Activated CD4-positive, alpha-beta T cell treated with anti-CD3 and anti-CD28 coated beads for 36 hours (primary cell): ENCODE measurements around the gene PPP1R11. TPM values are rescaled to one million over a fixed set of nuclear protein-coding genes. Genes with fewer than 3 reads are reported as not detected.
A peak's percentile ranks its signal among the peaks of the same experiment; 100 is the strongest.

Experiments used
- ATAC-seq: fragments of 200-7000 bp; cut with Tn5 transposase; one replicate; pipeline ENCODE4 v1.10.0; 2021; ENCODE audit warnings: mild to moderate bottlenecking, moderate library complexity
- CTCF ChIA-PET: fragments of 350-600 bp; sonication (Branson Sonifier 250); formaldehyde crosslinking; loops from one replicate; lab custom pipeline; 2021; ENCODE audit warnings: antibody characterized with exemption; lab: Charles Lee
- POLR2A ChIA-PET: fragments of 350-600 bp; sonication (Branson Sonifier 250); formaldehyde crosslinking; loops from one replicate; lab custom pipeline; 2021; ENCODE audit warnings: antibody characterized with exemption, inconsistent platforms; lab: Charles Lee
- DNase-seq: peaks from one replicate; pipeline ENCODE4 v3.0.0-alpha.2; 2020
- H3K27ac Mint-ChIP-seq: one replicate; pipeline ENCODE4 v1.8.0; 2021; ENCODE audit warnings: mixed read lengths
- H3K27me3 Mint-ChIP-seq: one replicate; pipeline ENCODE4 v1.8.0; 2021; ENCODE audit warnings: mixed read lengths
- H3K36me3 Mint-ChIP-seq: one replicate; pipeline ENCODE4 v1.8.0; 2021; ENCODE audit warnings: low read depth, mixed read lengths
- H3K4me1 Mint-ChIP-seq: one replicate; pipeline ENCODE4 v1.8.0; 2021; ENCODE audit warnings: mixed read lengths
- H3K4me3 Mint-ChIP-seq: one replicate; pipeline ENCODE4 v1.8.0; 2021; ENCODE audit warnings: mild to moderate bottlenecking, moderate library complexity, mixed read lengths
- H3K9me3 Mint-ChIP-seq: one replicate; pipeline ENCODE4 v1.8.0; 2021; ENCODE audit warnings: low read depth, mixed read lengths
- intact Hi-C, 2 experiments: fragments of 100-400 bp; cut with DNase I in 1 of 2; cut with micrococcal nuclease in 1 of 2; formaldehyde crosslinking; loops; one replicate each; pipeline versions ENCODE4 v1.14.2 to v1.15.1; 2022 to 2024; cut with DNase I, micrococcal nuclease
- total RNA-seq, 2 experiments: library from RNA; stranded (reverse); gene quantifications; one replicate each; pipeline ENCODE4 v1.2.3, GENCODE V29; 2021

The PPP1R11 gene
- total RNA-seq, 2 experiments from 2014 or later, result 47.8 to 59.9 TPM

DNA sequence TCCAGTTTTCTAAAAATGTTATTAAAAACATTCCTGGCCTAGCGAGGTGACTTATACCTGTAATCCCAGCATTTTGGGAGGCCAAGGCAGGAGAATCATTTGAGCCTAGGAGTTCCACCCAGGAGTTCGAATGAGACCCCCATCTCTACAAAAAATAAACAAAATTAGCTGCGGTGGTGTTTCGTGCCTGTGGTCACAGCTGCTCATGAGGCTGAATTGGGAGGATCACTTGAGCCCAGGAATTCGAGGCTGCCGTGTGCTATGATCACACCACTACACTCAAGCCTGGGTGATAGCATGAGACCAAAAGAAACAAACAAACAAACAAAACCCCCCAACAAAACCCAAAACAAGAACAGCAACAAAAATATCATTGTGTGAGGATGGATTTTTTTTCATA is 25.8 kb upstream of the PPP1R11 start:
- no peaks in the 10 kb centered on the region for H3K27me3 Mint-ChIP-seq
- H3K27ac Mint-ChIP-seq, result no peak overlapping the region
- DNase-seq, result no peak
- H3K9me3 Mint-ChIP-seq, result no peaks in the 10 kb centered on the region
- peaks cover 6% of the 10 kb centered on the region for H3K4me1 Mint-ChIP-seq
- H3K4me3 Mint-ChIP-seq, result no peak overlapping the region
- CTCF ChIA-PET, result interaction anchor here (0.8 to 1.1 kb wide), 2 partner anchors 88 to 673 kb away, joined by 3 read pairs; no protein-coding TSS in a partner anchor
- no peak for ATAC-seq
- peaks cover 6% of the 10 kb centered on the region for H3K36me3 Mint-ChIP-seq
- POLR2A ChIA-PET, result no interaction called here
- intact Hi-C loops, result no loop called here

DNA sequence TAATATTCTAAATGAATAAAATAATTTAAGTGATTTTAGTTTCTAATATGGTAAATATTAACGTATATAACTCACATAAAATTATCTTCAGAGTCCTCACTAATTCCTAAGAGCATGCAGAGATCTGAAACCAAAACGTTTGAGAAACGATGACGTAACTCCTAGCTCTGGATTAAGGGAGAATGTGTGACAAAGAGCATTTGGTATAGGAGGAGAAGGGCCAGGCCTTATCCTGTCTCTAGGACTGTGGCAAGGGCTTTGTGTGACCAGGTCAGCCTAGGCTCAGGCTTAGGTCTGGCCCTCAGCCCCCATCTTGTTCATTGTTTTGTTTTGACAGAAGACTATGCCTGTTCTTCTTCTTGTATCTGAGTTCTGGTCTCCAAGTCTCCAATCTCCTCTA is 25.2 kb upstream of the PPP1R11 start:
- Mint-ChIP-seq H3K4me3 (no peak overlapping the region), H3K4me1 (peaks cover 6% of the 10 kb centered on the region), H3K27me3 (no peaks in the 10 kb centered on the region), H3K27ac (no peak overlapping the region), H3K36me3 (peaks cover 6% of the 10 kb centered on the region), H3K9me3 (no peaks in the 10 kb centered on the region)
- ChIA-PET CTCF (interaction anchor here (0.9 kb wide), 1 partner anchor 11 kb away, joined by 3 read pairs; no protein-coding TSS in a partner anchor), POLR2A (no interaction called here)
- DNase-seq, result no peak
- intact Hi-C loops, result no loop called here
- no peak for ATAC-seq

DNA sequence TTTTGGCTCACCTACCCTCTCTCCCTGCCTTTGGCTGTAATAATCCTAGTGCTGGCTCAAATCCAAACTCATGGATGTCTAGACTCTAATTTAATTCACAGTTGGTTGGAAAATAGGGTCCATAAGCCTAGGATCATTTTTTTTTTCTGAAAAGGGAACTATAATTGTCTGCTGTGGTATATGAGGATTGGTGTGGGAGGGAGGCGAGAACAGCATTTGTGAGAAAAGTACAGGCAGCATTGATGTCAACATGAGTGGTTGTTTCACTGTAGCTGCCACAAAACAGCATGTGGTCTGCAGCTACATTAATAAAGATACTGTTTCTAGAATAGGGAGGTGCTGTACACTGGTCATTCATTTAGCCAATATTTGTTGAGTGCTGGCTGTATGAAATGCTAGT is 24.5 kb upstream of the PPP1R11 start:
- no peaks in the 10 kb centered on the region for H3K9me3 Mint-ChIP-seq
- no peak overlapping the region for H3K4me3 Mint-ChIP-seq
- ChIA-PET CTCF (interaction anchor here (0.9 kb wide), 1 partner anchor 10 kb away, joined by 3 read pairs; no protein-coding TSS in a partner anchor), POLR2A (no interaction called here)
- H3K27me3 Mint-ChIP-seq, result no peaks in the 10 kb centered on the region
- DNase-seq (no peak), ATAC-seq (no peak)
- intact Hi-C loops, result no loop called here
- no peak overlapping the region for H3K27ac Mint-ChIP-seq
- H3K4me1 Mint-ChIP-seq, result peaks cover 11% of the 10 kb centered on the region
- H3K36me3 Mint-ChIP-seq, result peaks cover 6% of the 10 kb centered on the region

DNA sequence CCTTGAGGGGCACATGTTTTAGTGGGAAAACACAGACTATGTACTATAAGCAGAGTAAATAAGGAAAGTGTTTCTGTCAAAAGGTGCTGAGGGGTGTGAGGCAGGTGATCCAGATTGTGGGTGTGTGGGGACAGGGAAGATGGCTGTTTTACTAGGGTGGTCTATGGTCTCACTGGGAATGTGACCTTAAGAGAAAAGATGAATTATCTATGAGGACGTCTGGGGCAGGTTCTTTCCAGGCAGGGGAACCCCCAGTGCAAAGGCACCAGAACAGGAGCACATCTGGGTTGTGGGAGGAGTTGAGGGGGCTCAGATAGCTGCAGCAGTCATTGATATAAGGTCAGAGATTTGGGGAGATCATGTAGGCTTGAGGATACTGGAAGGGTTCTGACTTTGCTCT is 24.1 kb upstream of the PPP1R11 start:
- POLR2A ChIA-PET, result no interaction called here
- intact Hi-C loops, result no loop called here
- H3K27ac Mint-ChIP-seq, result no peak overlapping the region

DNA sequence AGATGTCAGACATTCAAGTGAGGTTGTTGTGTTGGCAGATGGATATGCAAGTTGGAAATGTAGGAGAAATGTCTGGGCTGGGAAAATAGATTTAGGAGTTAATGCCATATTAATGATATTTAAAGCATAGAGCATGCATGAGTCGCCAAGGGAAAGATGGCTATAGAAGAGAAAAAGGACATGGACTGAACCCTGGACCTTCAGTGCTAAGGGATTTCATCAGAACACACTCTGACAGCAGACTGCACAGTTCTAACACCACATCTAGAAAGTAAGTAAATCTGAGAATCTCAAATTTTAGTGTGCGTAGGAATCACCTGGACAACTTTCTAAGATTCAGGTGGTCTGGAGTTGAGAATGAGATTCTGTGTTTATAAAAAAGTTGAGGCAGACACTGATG is 23.3 kb upstream of the PPP1R11 start:
- Mint-ChIP-seq H3K36me3 (peaks cover 6% of the 10 kb centered on the region), H3K27ac (no peak overlapping the region), H3K4me3 (no peak overlapping the region), H3K4me1 (peaks cover 12% of the 10 kb centered on the region), H3K9me3 (no peaks in the 10 kb centered on the region), H3K27me3 (no peaks in the 10 kb centered on the region)
- ChIA-PET CTCF (interaction anchor here (0.7 kb wide), 1 partner anchor 19 kb away, joined by 3 read pairs; no protein-coding TSS in a partner anchor), POLR2A (no interaction called here)
- intact Hi-C loops, result no loop called here
- no peak for DNase-seq
- no peak for ATAC-seq

More for the DNA sequence above, 24.1 kb upstream of the PPP1R11 start:
- Mint-ChIP-seq H3K4me1 (peaks cover 12% of the 10 kb centered on the region), H3K27me3 (no peaks in the 10 kb centered on the region), H3K9me3 (no peaks in the 10 kb centered on the region), H3K4me3 (no peak overlapping the region), H3K36me3 (peaks cover 6% of the 10 kb centered on the region)
- no peak for ATAC-seq
- CTCF ChIA-PET, result no interaction called here
- no peak for DNase-seq

DNA sequence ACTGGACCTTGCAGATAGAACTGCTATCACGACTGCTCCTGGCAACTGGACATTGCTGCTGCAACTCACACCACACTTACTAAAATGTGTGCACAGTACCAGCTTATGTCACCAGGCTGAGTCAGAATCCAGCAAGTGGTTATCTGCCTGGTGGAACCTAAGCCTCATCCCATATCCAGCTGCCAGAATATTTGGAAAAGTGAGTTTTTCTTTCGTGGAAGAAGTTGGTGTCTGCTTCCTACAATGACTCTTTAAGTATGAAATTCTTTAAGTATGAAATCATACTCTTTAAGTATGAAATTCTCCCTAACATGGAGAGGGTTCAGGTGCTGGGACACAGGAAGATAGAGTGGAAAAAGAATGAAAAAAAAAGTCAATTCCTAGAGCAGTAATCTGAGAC is 22.4 kb upstream of the PPP1R11 start:
- intact Hi-C loops, result no loop called here
- no peak overlapping the region for H3K27ac Mint-ChIP-seq
- POLR2A ChIA-PET, result no interaction called here

DNA sequence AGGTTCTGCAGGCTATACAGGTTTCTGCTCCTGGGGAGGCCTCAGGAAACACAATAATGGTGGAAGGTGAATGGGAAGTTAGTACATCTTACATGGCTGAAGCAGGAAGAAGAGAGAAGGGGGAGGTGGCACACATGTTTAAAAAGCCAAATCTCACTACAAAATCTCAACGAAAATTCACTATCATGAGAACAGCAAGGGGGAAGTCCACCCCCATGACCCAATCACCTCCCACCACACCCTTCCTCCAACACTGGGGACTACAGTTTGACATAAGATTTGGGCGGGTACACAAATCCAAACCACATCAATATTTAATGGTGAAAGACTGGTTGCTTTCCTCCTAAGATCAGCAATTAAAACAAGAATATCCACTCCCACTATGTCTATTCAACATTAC is 19.8 kb upstream of the PPP1R11 start:
- no peak overlapping the region for H3K27ac Mint-ChIP-seq
- no peaks in the 10 kb centered on the region for H3K27me3 Mint-ChIP-seq
- CTCF ChIA-PET, result interaction anchor here (0.7 to 1.2 kb wide), 2 partner anchors 9 to 309 kb away, joined by 3 read pairs; no protein-coding TSS in a partner anchor
- H3K4me3 Mint-ChIP-seq, result no peak overlapping the region
- H3K9me3 Mint-ChIP-seq, result no peaks in the 10 kb centered on the region
- ATAC-seq, result no peak
- intact Hi-C loops, result no loop called here
- POLR2A ChIA-PET, result no interaction called here
- peaks cover 7% of the 10 kb centered on the region for H3K36me3 Mint-ChIP-seq
- DNase-seq, result no peak
- peaks cover 12% of the 10 kb centered on the region for H3K4me1 Mint-ChIP-seq

More for the DNA sequence above, 22.4 kb upstream of the PPP1R11 start:
- no peak for DNase-seq
- Mint-ChIP-seq H3K27me3 (no peaks in the 10 kb centered on the region), H3K36me3 (peaks cover 6% of the 10 kb centered on the region), H3K9me3 (no peaks in the 10 kb centered on the region), H3K4me1 (peaks cover 12% of the 10 kb centered on the region), H3K4me3 (no peak overlapping the region)
- no peak for ATAC-seq
- CTCF ChIA-PET, result interaction anchor here (0.6 to 2.0 kb wide), 4 partner anchors 20 to 211 kb away, joined by 3 to 6 read pairs (median 4); no protein-coding TSS in a partner anchor

DNA sequence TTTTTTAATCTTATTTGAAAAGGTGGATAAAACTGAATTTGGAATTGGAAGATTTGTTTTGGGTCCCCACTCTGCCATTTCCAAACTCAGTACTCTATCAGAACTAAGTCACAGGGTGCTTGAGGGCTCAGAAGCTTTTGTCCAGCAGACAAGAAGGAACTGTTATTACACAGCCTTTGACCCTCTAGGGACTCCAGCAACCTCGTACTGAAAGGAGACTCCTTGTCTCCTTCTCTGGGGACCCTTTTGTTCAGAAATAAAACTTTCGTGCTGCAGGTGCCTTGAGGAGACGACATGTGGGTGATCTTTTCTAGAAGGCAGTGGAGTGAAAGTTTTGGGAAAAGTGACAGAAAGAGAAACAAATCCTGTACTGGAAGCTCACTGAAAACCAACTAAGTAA is 13.3 kb upstream of the PPP1R11 start:
- ChIA-PET CTCF (no interaction called here), POLR2A (no interaction called here)
- ATAC-seq, result no peak
- no peak for DNase-seq
- Mint-ChIP-seq H3K4me3 (no peak overlapping the region), H3K27ac (no peak overlapping the region), H3K4me1 (no peaks in the 10 kb centered on the region), H3K27me3 (no peaks in the 10 kb centered on the region), H3K36me3 (peaks cover 13% of the 10 kb centered on the region), H3K9me3 (no peaks in the 10 kb centered on the region)
- intact Hi-C loops, result no loop called here

DNA sequence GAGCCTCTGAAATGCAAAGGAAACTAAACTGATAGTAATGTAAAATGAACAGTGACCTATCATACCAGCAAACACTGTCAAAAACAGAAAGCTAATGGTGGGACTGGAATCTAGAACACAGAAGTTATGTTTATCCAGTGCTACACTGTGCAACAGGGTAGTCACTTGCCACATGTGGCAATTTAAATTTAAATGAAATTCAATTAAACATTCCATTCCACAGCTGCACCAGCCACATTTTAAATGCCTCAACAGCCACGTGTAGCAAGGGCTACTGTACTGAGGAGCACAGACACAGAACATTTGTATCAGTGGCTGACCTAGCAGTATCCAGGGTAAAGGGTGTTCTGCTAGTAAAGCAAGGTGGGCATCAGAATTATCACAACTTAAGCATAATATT is 11.5 kb upstream of the PPP1R11 start:
- ChIA-PET POLR2A (no interaction called here), CTCF (no interaction called here)
- peaks cover 11% of the 10 kb centered on the region for H3K4me1 Mint-ChIP-seq
- H3K4me3 Mint-ChIP-seq, result no peak overlapping the region
- H3K27ac Mint-ChIP-seq, result no peak overlapping the region
- intact Hi-C loops, result no loop called here
- DNase-seq (no peak), ATAC-seq (no peak)
- H3K36me3 Mint-ChIP-seq, result peaks cover 13% of the 10 kb centered on the region
- H3K9me3 Mint-ChIP-seq, result no peaks in the 10 kb centered on the region
- no peaks in the 10 kb centered on the region for H3K27me3 Mint-ChIP-seq

DNA sequence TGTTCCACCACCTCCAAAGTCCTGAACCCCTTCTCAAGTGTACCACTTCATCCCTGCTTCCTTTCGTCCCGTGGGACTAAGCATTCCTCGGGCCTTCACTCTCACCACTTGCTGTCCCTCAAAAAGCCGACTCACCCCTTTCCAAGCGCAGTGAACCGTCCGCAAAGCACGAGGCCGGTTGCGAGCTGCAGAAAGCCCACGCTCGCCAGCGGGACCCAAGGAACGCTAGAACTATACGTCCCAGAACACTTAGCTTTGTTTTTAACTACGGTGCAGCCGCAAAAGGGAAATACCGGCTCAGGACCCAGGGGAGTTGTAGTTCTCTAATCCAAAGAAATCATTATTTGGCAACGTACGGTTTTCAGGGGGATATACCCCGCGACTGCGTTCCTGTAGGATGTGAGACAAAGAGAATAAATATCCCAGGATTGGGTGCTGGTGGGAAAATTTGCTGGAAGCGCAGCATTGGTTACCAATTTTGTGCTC is 6.3 kb upstream of the PPP1R11 start:
- ChIA-PET POLR2A (interaction anchor here (1.0 to 2.9 kb wide), 3 partner anchors 10 to 265 kb away, joined by 3 to 7 read pairs (median 6); partner anchors contain the start of gene TRIM39), CTCF (interaction anchor here (0.7 to 3.9 kb wide), 7 partner anchors 21 to 212 kb away, joined by 3 to 21 read pairs (median 5); no protein-coding TSS in a partner anchor)
- Mint-ChIP-seq H3K27me3 (no peaks in the 10 kb centered on the region), H3K4me1 (peaks cover 37% of the 10 kb centered on the region), H3K27ac (peak overlapping the region; percentile 98), H3K36me3 (peaks cover 32% of the 10 kb centered on the region), H3K9me3 (peaks cover 3% of the 10 kb centered on the region), H3K4me3 (peak overlapping the region; percentile 94)
- peak; percentile 54 for DNase-seq
- ATAC-seq, result peak; percentile 19
- intact Hi-C loops, result loop anchor here (1.0 to 10.0 kb wide), 7 partner anchors 42 to 624 kb away; partner anchors contain the start of genes HLA-F (in 1 of the 2), PPP1R18 (in 1 of the 2), TRIM26 (in 1 of the 2) and TRIM39 (in 1 of the 2)

DNA sequence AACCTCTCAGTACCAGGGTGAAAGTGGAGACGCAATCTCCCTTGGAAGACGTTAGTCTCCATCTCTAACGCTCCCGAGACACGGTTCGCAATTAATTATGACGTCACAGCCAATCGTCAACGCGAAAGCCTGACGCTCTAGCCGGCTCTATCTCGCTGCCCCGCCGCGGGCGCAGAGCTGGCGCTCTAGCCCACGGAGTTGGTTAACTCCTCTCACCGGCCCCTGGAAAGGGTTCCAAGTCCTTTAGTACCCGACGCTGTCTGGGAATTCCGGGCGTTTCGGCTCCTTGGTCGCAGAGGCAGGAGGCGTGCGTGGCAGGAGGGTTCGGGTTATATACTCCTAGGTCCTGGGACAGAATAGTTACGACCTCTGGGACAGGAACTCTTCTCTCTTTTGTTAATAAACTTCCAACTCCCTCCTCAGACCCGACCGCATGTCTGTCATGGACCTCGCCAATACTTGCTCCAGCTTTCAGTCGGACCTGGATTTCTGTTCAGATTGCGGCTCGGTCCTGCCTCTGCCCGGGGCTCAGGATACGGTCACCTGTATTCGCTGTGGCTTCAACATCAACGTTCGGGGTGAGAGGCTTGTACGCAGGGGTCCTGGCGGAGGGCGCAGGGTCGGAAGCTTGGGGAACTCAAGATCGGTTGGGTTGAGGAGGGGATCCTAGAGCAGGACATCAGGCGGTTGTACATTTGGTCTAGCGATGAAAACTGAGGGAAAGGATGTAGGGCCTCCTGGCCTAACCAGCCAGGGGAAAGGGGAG is 5.7 kb upstream of the PPP1R11 start, which contains the start of gene POLR1H:
POLR1H (plus strand) TSS at position 174 of the 766 bp plus-strand sequence; CDS start at position 434, 260 bp downstream.
- Mint-ChIP-seq H3K36me3 (peaks cover 31% of the 10 kb centered on the region), H3K4me1 (peaks cover 43% of the 10 kb centered on the region), H3K9me3 (peaks cover 3% of the 10 kb centered on the region), H3K27ac (peak within 1 kb of the TSS; percentile 98), H3K4me3 (peak within 1 kb of the TSS; percentile 94), H3K27me3 (no peaks in the 10 kb centered on the region)
- intact Hi-C loops, result loop anchor here (1.0 to 10.0 kb wide), 6 partner anchors 41 to 624 kb away; partner anchors contain the start of genes HLA-F (in 1 of the 2), PPP1R18 (in 1 of the 2) and TRIM26 (in 1 of the 2)
- peak; percentile 88 for ATAC-seq
- peak; percentile 92 for DNase-seq
- POLR2A ChIA-PET, result interaction anchor here (0.7 to 2.9 kb wide), 4 partner anchors 9 to 265 kb away, joined by 3 to 7 read pairs (median 4); partner anchors contain the start of gene TRIM39
- CTCF ChIA-PET, result interaction anchor here (0.7 to 3.9 kb wide), 9 partner anchors 14 to 309 kb away, joined by 3 to 21 read pairs (median 4); no protein-coding TSS in a partner anchor
